T1000 (cell line): ENCODE data around the gene DNAJB13.

ENCODE experiments used
- DNase-seq: peaks from one replicate; lab custom pipeline; 2025; ENCODE audit warnings: mixed read lengths; lab: John Stamatoyannopoulos, UW

Gene DNAJB13

GRCh38 chr11:74000307-74001133 lies 49.7 kb downstream of the DNAJB13 start:
- no peak for DNase-seq

- DNase-seq, result no peak
These were observed 51.0 kb downstream of the DNAJB13 start for GRCh38 chr11:74001822-74002286.

GRCh38 chr11:74002832-74003231 lies 52.0 kb downstream of the DNAJB13 start:
- DNase-seq, result no peak

- no peak for DNase-seq
These were observed 53.3 kb downstream of the DNAJB13 start for GRCh38 chr11:74004046-74004695.

GRCh38 chr11:74004759-74005615 lies 54.2 kb downstream of the DNAJB13 start:
- DNase-seq, result no peak

DNA sequence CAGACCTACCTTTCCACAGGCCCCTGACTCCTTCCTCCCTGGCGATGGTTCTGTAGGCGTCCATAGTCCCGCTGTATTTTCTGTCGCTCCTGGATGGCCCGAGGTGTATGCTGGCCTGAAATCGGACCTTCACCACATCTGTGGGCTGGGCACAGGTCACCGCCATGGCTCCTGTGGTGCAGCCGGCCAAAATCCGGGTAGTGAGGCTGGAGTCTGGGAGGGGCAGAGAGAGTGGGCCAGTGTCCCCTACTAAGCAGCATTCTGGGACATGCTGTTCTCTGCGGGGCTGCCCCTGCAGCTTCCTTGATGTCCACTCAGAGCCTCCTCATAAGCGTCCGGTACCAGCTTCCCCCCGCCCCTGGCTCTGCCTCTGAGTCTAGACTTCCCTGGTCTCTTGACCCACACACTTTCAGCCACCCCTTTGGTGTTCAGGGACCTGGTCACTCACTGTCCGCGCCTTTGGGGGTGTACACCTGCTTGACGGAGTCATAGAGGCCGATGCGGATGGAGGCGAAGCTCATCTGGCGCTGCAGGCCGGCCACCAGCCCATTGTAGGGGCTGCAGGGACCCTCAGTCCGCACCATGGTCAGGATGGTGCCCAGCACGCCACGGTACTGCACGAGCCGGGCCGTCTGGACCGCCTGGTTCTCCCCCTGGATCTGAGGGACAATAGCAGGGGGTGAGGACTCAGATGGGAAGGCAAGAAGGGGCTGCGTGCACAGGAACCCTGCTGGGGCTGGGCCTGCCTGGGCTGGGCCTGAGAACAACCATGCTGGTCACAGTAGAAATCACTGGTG lies 55.1 kb downstream of the DNAJB13 start:
- no peak for DNase-seq

- DNase-seq, result no peak
These were observed 56.0 kb downstream of the DNAJB13 start for GRCh38 chr11:74006743-74007304.

DNA sequence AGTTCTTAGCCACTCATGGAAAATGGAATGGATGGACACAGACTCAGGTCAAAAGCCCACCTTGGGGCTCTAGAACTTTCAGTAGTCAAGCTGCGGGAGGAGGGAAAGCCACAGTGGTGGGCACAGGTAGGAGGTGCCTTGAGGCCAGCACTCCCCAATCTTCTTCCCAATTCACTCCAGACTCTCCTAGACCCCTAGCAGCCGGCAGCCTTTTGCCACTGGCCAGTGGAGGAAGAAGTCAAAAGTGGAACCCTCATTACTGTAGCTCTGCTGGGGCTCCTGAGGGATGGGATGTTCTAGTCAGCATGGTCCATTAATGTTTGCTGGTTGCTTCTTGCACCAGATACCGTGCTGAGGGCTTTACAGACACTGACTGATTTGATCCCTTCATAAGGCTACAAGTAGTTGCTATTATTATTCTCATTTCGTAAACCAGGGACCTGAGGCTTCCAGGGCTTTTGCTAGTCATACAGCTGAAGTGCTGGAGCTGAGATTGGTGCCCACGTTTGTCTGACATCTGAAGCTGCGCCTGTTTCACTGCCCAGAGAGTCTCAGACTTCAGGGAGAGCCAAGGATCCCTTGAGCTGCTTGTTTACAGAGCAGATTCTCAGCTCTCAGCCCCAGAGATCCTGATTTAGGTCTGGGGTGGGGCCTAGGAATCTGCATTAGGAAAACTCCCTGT lies 57.0 kb downstream of the DNAJB13 start:
- DNase-seq, result no peak

GRCh38 chr11:74008373-74009229 lies 57.8 kb downstream of the DNAJB13 start, which contains the start of gene UCP3:
UCP3 (minus strand) TSS chr11:74009085; CDS start chr11:74007042, 2,043 bp downstream.
- no peak for DNase-seq

GRCh38 chr11:74009230-74009547 lies 58.4 kb downstream of the DNAJB13 start:
- DNase-seq, result no peak

DNA sequence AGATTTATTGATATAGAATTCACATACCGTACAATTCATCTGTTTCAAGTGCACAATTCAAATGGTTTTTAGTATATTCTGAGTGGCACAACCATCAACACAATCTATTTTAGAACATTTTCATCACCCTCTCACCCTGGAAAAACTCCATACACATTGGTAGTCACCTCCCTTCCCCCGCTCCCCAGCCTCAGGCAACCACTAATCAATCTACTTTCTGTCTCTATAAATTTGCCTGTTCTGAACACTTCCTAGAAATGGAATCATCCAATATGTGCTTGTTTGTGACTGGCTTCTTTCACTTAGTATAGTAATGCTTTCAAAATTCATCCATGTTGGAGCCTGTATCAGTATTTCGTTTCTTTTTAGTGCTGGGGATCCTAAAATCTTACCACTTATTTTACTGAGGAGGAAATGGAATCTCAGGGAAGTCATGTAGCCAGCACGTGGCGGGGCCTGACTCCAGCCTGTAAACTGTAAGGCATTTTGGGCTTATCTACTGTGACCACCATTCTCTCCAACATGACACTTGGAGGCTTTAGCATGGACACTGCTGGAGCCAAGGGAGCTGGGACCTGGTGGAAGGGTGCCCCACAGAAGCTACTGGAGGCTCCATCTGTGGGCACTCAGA lies 59.0 kb downstream of the DNAJB13 start:
- DNase-seq, result no peak

DNA sequence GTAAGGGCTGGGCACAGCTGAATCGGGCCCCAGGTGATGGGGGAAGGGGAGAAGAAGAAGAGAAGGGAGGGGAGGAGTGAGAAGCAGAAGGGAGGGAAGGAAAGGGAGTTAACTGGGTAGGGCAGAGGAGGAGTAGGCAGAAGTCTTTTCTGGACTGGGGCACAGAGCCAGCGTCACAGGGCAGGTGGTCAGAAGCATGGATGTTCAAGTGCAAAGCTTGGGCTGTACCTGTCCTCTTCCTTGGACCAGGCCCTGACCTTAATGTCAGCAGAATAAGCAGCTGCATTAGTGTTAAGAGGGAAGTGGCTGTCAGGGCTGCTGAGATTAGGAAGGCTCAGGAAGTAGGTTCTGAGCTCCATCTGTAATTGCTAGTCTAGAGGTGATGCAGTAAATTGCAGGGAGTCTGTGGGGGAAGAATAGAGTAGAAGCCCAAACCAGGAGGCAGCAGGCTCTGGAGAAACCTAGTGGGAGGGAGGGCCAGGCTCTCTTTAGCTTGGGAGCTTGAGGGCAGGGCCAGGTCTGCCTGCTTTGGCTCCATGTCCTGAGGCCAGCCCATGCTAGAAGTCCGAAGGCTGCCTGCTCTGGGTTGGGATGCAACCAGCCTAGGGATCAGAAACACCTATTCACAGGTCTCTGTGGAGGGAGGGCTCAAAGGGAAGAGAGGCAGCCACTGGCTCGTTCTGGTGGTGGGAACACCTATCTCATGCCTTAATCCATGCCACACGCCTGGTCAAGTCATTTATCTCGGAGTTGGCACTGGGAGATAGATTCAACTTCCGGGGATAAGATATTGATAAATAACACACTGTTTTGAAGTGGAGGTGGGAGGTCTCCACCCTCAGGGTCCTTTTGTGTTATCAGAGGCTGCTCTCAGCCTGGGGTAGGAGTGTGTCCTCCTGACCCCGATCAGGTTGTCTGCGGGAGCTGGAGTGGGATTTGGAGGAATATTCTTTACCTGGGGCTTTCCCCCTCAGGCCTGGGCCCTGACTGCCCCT lies 59.8 kb downstream of the DNAJB13 start:
- no peak for DNase-seq

DNA sequence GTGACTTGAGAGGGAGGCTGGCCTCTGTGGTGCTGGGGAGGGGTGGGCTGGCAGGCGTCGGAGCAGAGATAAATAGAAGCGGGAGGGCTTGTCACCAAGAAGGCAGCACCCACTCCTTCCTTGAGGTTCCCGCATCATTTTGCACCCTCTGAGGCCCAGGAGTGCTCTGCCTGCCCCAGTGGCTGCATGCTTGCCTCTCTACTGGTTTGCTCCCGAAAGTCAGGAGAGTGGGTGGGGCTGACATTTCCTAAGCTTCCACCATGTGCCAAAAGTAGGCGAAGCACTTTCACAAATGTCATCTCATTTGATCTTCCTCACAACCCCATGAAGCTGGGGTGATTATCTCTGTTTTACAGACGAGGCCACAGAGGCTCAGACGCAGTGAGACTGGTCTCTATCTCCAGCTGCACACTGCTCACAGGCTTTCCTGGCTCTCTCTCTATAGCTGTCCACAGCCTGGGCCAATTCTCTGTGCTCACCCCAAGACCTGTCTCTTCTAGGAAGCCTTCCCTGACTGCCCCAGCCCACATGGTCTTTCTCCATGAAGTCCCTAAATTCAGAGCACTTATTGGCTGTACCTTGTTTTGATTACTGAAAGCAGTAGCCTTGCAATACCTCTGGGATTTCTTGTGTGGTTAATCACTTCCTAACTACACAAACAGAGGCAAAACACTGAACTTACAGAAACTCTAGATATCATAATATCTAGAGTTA lies 60.7 kb downstream of the DNAJB13 start:
- no peak for DNase-seq

- DNase-seq, result no peak
These were observed 61.4 kb downstream of the DNAJB13 start for GRCh38 chr11:74012074-74012809.

GRCh38 chr11:74013141-74013540 lies 62.3 kb downstream of the DNAJB13 start:
- DNase-seq, result no peak

- no peak for DNase-seq
These were observed 64.1 kb downstream of the DNAJB13 start for GRCh38 chr11:74014880-74015279.
